ENCODE measurements around the gene METRN.

Gene METRN

GRCh38 chr16:685967-686366 is 29.0 kb upstream of the METRN start:
- Histone ChIP-seq H3K27me3 (replicated peaks; ENCODE audit: insufficient read depth, low read length) (peaks cover 2% of the 10 kb centered on the region; the same call in 1 of the 2 replicates), H3K36me3 (replicated peaks; ENCODE audit: insufficient read depth, low read length) (no peaks in the 10 kb centered on the region), H2AFZ (ENCODE audit: low read length) (no peak overlapping the region), H3K9me3 (replicated peaks; ENCODE audit: insufficient read depth, low read length) (no peaks in the 10 kb centered on the region), H3K27ac (ENCODE audit: low read length) (no peak overlapping the region), H3F3A (ENCODE audit: insufficient read depth, low read length) (0 out of 2 replicates have a peak, but pooled peaks cover under 1% of the 10 kb centered on the region), H3K4me2 (ENCODE audit: low read depth, low read length) (no peak overlapping the region), H3K9ac (ENCODE audit: low read length) (no peak overlapping the region), H3K79me2 (ENCODE audit: low read length) (peaks cover 43% of the 10 kb centered on the region), H4K20me1 (ENCODE audit: insufficient read depth, low read length) (no peaks in the 10 kb centered on the region), H3K4me3 (ENCODE audit: low read length) (no peak overlapping the region), H3K4me1 (ENCODE audit: low read length) (peaks cover 13% of the 10 kb centered on the region), H3K9me2 (replicated peaks; ENCODE audit: insufficient read depth, low read length) (no peaks in the 10 kb centered on the region)
- no peak for DNase-seq
- TF ChIP-seq EZH2 (optimal IDR thresholded peaks at IDR 0.05; ENCODE audit: low read depth, low read length) (no peak), EZH2phosphoT487 (IDR thresholded peaks at IDR 0.05; ENCODE audit: low read length) (no peak)
- TF ChIP-seq, protein P1, sequence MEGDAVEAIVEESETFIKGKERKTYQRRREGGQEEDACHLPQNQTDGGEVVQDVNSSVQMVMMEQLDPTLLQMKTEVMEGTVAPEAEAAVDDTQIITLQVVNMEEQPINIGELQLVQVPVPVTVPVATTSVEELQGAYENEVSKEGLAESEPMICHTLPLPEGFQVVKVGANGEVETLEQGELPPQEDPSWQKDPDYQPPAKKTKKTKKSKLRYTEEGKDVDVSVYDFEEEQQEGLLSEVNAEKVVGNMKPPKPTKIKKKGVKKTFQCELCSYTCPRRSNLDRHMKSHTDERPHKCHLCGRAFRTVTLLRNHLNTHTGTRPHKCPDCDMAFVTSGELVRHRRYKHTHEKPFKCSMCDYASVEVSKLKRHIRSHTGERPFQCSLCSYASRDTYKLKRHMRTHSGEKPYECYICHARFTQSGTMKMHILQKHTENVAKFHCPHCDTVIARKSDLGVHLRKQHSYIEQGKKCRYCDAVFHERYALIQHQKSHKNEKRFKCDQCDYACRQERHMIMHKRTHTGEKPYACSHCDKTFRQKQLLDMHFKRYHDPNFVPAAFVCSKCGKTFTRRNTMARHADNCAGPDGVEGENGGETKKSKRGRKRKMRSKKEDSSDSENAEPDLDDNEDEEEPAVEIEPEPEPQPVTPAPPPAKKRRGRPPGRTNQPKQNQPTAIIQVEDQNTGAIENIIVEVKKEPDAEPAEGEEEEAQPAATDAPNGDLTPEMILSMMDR (IDR thresholded peaks at IDR 0.05; ENCODE audit: low read length): 0 out of 2 replicates have a peak, but pooled peaks have one; percentile 13

DNA sequence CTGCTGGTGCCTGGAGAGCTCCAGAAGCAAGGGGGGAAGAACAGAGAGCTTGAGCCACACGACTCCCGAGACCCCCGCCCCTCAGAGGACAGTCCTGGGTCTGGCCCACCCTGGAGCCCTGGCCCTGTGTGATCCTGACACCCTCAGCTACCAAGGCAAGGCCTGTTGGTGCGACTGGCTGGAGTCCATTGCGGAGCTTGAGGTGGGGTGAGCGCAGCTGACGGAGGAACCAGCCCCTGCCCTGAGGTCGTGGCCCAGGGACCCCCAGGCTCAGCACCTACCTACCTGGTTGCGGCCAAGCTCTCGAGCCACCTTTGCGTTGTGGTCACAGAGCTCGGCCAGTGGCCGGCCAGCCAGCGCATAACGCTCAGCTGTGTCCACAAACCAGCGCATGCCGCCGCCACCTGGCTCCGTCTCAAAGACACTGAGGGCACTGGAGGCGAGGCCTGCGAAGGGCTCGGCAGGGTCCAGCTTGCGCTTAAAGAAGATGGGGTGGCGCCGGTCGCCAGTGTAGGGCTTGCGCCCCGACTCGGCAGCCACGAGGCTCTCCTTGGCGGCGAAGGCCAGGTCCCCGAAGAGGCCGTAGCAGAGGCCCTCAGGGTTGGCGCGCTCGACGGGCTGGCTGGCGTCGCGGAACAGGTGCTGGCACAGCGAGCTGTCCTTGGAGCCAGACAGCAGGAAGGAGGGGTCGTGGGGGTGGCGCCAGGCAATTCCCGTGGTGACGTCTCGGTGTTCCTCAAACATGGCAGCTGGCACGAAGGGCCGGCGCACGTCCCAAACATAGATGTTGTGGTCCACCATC is 28.3 kb upstream of the METRN start:
- Histone ChIP-seq H3K4me1 (ENCODE audit: low read length) (peaks cover 6% of the 10 kb centered on the region), H3K4me2 (ENCODE audit: low read depth, low read length) (no peak overlapping the region), H3K4me3 (ENCODE audit: low read length) (no peak overlapping the region), H3K9me2 (replicated peaks; ENCODE audit: insufficient read depth, low read length) (no peaks in the 10 kb centered on the region), H3K9me3 (replicated peaks; ENCODE audit: insufficient read depth, low read length) (no peaks in the 10 kb centered on the region), H3K27me3 (replicated peaks; ENCODE audit: insufficient read depth, low read length) (peaks cover 9% of the 10 kb centered on the region), H3K36me3 (replicated peaks; ENCODE audit: insufficient read depth, low read length) (no peaks in the 10 kb centered on the region), H3K79me2 (ENCODE audit: low read length) (peaks cover 36% of the 10 kb centered on the region), H4K20me1 (ENCODE audit: insufficient read depth, low read length) (no peaks in the 10 kb centered on the region), H3F3A (ENCODE audit: insufficient read depth, low read length) (no peaks in the 10 kb centered on the region), H2AFZ (ENCODE audit: low read length) (no peak overlapping the region), H3K9ac (ENCODE audit: low read length) (no peak overlapping the region), H3K27ac (ENCODE audit: low read length) (no peak overlapping the region)
- DNase-seq: no peak
- TF ChIP-seq, protein P1 (IDR thresholded peaks at IDR 0.05; ENCODE audit: low read length): no peak
- TF ChIP-seq EZH2phosphoT487 (IDR thresholded peaks at IDR 0.05; ENCODE audit: low read length) (no peak), EZH2 (optimal IDR thresholded peaks at IDR 0.05; ENCODE audit: low read depth, low read length) (no peak)

DNA sequence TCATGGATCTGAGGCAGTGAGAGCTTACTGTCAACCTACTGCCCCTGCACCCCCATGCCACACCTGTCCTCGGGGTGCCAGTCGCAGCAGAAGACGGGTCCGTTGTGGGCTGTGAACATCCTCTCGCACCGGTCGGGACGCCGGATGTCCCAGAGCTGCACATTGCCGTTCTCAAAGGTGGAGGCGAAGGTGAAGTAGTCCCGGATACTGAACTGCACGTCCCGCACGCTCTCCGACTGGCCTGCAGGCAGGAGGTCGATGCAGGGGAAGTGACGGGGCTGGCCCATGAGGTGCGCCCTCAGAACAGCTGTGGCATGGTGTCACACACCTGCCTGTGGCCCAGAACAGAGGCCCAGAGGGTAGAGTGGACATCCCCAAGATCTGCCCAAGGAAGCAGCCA is 27.4 kb upstream of the METRN start:
- H3F3A ChIP-seq (ENCODE audit: insufficient read depth, low read length): no peaks in the 10 kb centered on the region
- no peak for DNase-seq
- H2AFZ ChIP-seq (ENCODE audit: low read length): no peak overlapping the region
- no peaks in the 10 kb centered on the region for H3K9me3 ChIP-seq (replicated peaks; ENCODE audit: insufficient read depth, low read length)
- H3K4me2 ChIP-seq (ENCODE audit: low read depth, low read length): no peak overlapping the region
- peaks cover 27% of the 10 kb centered on the region for H3K79me2 ChIP-seq (ENCODE audit: low read length)
- no peak overlapping the region for H3K9ac ChIP-seq (ENCODE audit: low read length)
- H3K36me3 ChIP-seq (replicated peaks; ENCODE audit: insufficient read depth, low read length): no peaks in the 10 kb centered on the region
- no peaks in the 10 kb centered on the region for H4K20me1 ChIP-seq (ENCODE audit: insufficient read depth, low read length)
- no peak overlapping the region for H3K27ac ChIP-seq (ENCODE audit: low read length)
- H3K4me1 ChIP-seq (ENCODE audit: low read length): peaks cover 5% of the 10 kb centered on the region
- no peak for TF ChIP-seq EZH2phosphoT487 (IDR thresholded peaks at IDR 0.05; ENCODE audit: low read length)
- TF ChIP-seq EZH2 (optimal IDR thresholded peaks at IDR 0.05; ENCODE audit: low read depth, low read length): no peak
- TF ChIP-seq, protein P1 (IDR thresholded peaks at IDR 0.05; ENCODE audit: low read length): no peak
- no peaks in the 10 kb centered on the region for H3K9me2 ChIP-seq (replicated peaks; ENCODE audit: insufficient read depth, low read length)
- no peak overlapping the region for H3K4me3 ChIP-seq (ENCODE audit: low read length)
- peaks cover 17% of the 10 kb centered on the region for H3K27me3 ChIP-seq (replicated peaks; ENCODE audit: insufficient read depth, low read length)

Data from MM.1S (cell line).